ENCODE measurements around the gene PFKFB1.

Gene PFKFB1

DNA sequence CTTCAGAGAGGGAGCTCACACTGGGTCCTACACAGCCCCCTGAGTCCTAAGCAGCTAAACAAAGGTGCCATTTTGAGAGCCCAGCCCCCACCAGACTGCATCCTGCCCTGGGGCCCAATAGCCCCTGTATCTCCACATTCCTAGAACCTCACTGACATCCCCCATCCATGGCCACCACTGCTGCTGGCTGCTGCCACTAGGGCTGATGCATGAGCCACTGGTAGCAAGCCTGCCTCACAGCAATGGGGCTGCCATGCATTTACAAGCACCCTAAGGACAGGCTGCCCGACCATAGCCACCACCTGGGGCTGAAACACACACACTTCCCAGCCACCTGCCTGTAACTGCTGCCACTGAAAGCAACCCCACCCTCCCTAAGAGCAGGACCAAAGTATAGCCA, 99.8 kb downstream of the PFKFB1 start:
- FAIRE-seq, result no peak
- TF ChIP-seq POLR2AphosphoS5 (IDR thresholded peaks at IDR 0.05; ENCODE audit: low read depth, low read length) (no peak), TAF1 (IDR thresholded peaks at IDR 0.05; ENCODE audit: borderline replicate concordance, low read depth, low read length) (no peak), POLR2A (IDR thresholded peaks at IDR 0.05; ENCODE audit: low read depth, low read length) (no peak)

DNA sequence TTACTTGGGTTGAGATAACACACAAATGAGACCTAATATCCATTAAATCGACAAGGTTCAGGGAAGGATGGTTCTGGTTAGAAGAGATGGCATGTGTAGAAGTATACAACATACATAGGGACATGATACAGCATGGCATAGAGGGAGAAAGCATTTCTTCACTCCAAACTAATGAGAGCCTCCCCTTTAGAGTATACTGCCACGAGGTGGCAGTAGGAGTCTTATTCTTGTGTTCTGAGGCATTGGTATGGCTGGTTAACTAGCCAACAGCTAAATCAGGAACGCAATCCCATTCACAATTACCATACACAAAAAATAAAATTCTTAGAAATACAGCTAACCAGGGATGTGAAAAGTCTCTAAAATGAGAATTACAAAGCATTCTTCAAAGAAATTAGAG, 102.4 kb downstream of the PFKFB1 start:
- DNase-seq (ENCODE audit: insufficient read length), result no peak
- FAIRE-seq, result no peak
- no peak for TF ChIP-seq POLR2A (IDR thresholded peaks at IDR 0.05; ENCODE audit: low read depth, low read length)
- no peak for TF ChIP-seq TAF1 (IDR thresholded peaks at IDR 0.05; ENCODE audit: borderline replicate concordance, low read depth, low read length)
- TF ChIP-seq POLR2AphosphoS5 (IDR thresholded peaks at IDR 0.05; ENCODE audit: low read depth, low read length), result no peak

More for the DNA sequence above, 99.8 kb downstream of the PFKFB1 start:
- no peak for DNase-seq (ENCODE audit: insufficient read length)

DNA sequence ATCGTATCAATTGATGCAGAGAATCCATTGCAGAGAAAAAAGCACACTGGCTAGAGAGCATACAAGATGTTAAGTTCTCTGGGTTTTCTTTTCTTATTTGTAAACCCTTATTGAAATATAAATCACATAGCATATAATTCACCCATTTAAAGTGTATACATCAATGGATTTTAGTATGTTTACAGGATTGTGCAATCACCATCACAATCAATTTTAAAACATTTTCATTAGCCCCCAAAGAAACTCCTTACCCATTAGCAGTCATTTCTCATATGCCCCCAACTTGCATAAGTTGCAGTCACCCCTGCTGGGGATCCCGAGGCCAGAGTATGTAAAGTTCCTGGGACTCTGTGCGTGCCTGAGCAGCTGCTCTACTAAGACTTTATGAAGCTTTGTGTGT, 108.2 kb downstream of the PFKFB1 start:
- no peak for DNase-seq (ENCODE audit: insufficient read length)
- FAIRE-seq, result no peak
- no peak for TF ChIP-seq POLR2AphosphoS5 (IDR thresholded peaks at IDR 0.05; ENCODE audit: low read depth, low read length)
- no peak for TF ChIP-seq TAF1 (IDR thresholded peaks at IDR 0.05; ENCODE audit: borderline replicate concordance, low read depth, low read length)
- no peak for TF ChIP-seq POLR2A (IDR thresholded peaks at IDR 0.05; ENCODE audit: low read depth, low read length)

All from GM12892 (cell line).